Right ventricle myocardium inferior (tissue), 1 donor: ENCODE measurements around the gene TRIML1. TPM values are rescaled to one million over a fixed set of nuclear protein-coding genes. Genes with fewer than 3 reads are reported as not detected.

Source experiments
- ATAC-seq: fragments of 200-7000 bp; cut with Tn5 transposase; one replicate; pipeline ENCODE4 v1.9.1; 2020; ENCODE audit warnings: mild to moderate bottlenecking, moderate library complexity
- DNase-seq: peaks from one replicate; pipeline ENCODE4 v3.0.0; 2021; ENCODE audit errors: missing footprints
- intact Hi-C: fragments of 100-400 bp; cut with DNase I; formaldehyde crosslinking; loops from one replicate; pipeline ENCODE4 v1.11.0; 2022
- long read RNA-seq: library from polyadenylated mRNA; unstranded; transcript quantifications from one replicate; pipeline ENCODE4 v2.0.0, GENCODE V29; 2021
- total RNA-seq: library from RNA; stranded (reverse); fragmentation: NEBNext Ultra II Directional; extraction: Animal tissue kit (Norgen Biotek cat#: 25700); gene quantifications from one replicate; pipeline ENCODE4 v1.2.1, GENCODE V29; 2021
- donor health status: DM: no; HTN: yes; CAD: no; lungs with severe emphysema.

The TRIML1 gene
- total RNA-seq: not detected
- long read RNA-seq: 0 reads

- no peak for ATAC-seq
- no peak for DNase-seq
- intact Hi-C loops: no loop called here
Measured at GRCh38 chr4:188139141-188139540, at the start of gene TRIML1. TSS of gene TRIML1 (plus strand) at chr4:188139441. CDS start at chr4:188139559, 118 bp downstream.

GRCh38 chr4:188092824-188093223 is 46.4 kb upstream of the TRIML1 start:
- intact Hi-C loops: no loop called here
- ATAC-seq (no peak), DNase-seq (no peak)

GRCh38 chr4:188106454-188106853 is 32.8 kb upstream of the TRIML1 start:
- intact Hi-C loops: no loop called here
- ATAC-seq (no peak), DNase-seq (no peak)

- no peak for DNase-seq
- intact Hi-C loops: no loop called here
- no peak for ATAC-seq
Measured at GRCh38 chr4:188107931-188108843, 31.1 kb upstream of the TRIML1 start.

- no peak for ATAC-seq
- DNase-seq: no peak
- intact Hi-C loops: no loop called here
Measured at GRCh38 chr4:188109157-188109755, 30.0 kb upstream of the TRIML1 start, which contains the start of gene TRIML2. TSS of gene TRIML2 (minus strand) at chr4:188109603. CDS start at chr4:188105368, 4,235 bp downstream.

GRCh38 chr4:188110036-188110435 is 29.2 kb upstream of the TRIML1 start:
- DNase-seq: no peak
- no peak for ATAC-seq
- intact Hi-C loops: no loop called here

GRCh38 chr4:188110741-188111471 is 28.3 kb upstream of the TRIML1 start:
- DNase-seq (no peak), ATAC-seq (no peak)
- intact Hi-C loops: no loop called here

- DNase-seq: no peak
- ATAC-seq: no peak
- intact Hi-C loops: no loop called here
Measured at GRCh38 chr4:188111955-188112354, 27.3 kb upstream of the TRIML1 start.

- intact Hi-C loops: no loop called here
- DNase-seq (no peak), ATAC-seq (no peak)
Measured at GRCh38 chr4:188113156-188113555, 26.1 kb upstream of the TRIML1 start.

GRCh38 chr4:188117631-188118324 is 21.5 kb upstream of the TRIML1 start:
- intact Hi-C loops: no loop called here
- DNase-seq (no peak), ATAC-seq (no peak)

- intact Hi-C loops: no loop called here
- ATAC-seq (no peak), DNase-seq (no peak)
Measured at GRCh38 chr4:188121530-188121929, 17.7 kb upstream of the TRIML1 start.

GRCh38 chr4:188127214-188127874 is 11.9 kb upstream of the TRIML1 start:
- ATAC-seq (no peak), DNase-seq (no peak)
- intact Hi-C loops: no loop called here

GRCh38 chr4:188130355-188130754 is 8.9 kb upstream of the TRIML1 start:
- no peak for ATAC-seq
- DNase-seq: no peak
- intact Hi-C loops: no loop called here

- no peak for DNase-seq
- ATAC-seq: no peak
- intact Hi-C loops: no loop called here
Measured at GRCh38 chr4:188132232-188132631, 7.0 kb upstream of the TRIML1 start.

- no peak for ATAC-seq
- intact Hi-C loops: no loop called here
- no peak for DNase-seq
Measured at GRCh38 chr4:188138227-188138626, 1.0 kb upstream of the TRIML1 start.

- no peak for DNase-seq
- no peak for ATAC-seq
- intact Hi-C loops: no loop called here
Measured at GRCh38 chr4:188139671-188140070, 430 bp downstream of the TRIML1 start.

GRCh38 chr4:188143731-188144130 is 4.5 kb downstream of the TRIML1 start:
- intact Hi-C loops: no loop called here
- ATAC-seq: no peak
- no peak for DNase-seq

- intact Hi-C loops: no loop called here
- ATAC-seq: no peak
- DNase-seq: no peak
Measured at GRCh38 chr4:188145601-188146000, 6.4 kb downstream of the TRIML1 start.
